Endometrial microvascular endothelial cells (primary cell): ENCODE measurements around the gene LOXL4. TPM values are rescaled to one million over a fixed set of nuclear protein-coding genes. Genes with fewer than 3 reads are reported as not detected.
"Not testable (repeated sequence)": the region's sequence is repeated elsewhere in the genome, so short reads cannot be mapped to it uniquely, and the experiment has no call there.

ENCODE experiments used
- in situ Hi-C: cut with HindIII; loops from 2 replicates; pipeline ENCODE4 v1.10.0; 2017; ENCODE audit warnings: low sequenced_read_pairs, low pct_unique_long_range_greater_than_20kb; ENCODE audit errors: inconsistent ontology term
- total RNA-seq: library from RNA; depleted of rRNA; stranded (reverse); fragments of >200 nt; gene quantifications from one replicate; pipeline ENCODE4 v1.2.3, GENCODE V29; 2015; ENCODE audit errors: inconsistent ontology term

The LOXL4 gene
- total RNA-seq, 1 donor from 2014 or later, result 4.3 TPM

DNA sequence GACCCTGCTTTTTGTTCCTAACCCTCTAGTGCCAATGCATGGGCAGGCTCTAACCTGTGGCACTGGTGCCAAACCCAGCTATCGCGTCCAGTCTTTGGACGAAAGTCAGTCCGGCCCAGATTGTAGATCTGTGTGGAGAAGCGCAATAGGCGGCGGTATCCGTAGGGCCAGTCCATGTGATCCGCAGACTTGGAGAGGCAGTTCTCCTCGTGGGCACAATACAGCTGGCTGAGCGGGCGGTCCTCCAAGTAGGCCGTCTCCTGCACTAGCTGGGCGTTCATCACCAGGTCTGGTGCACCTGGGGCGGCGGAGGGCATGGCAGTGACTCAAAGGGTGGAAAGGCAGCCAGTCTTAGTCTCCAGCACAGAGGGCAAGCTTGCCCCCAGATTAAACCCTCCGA lies 14.5 kb downstream of the LOXL4 start:
- in situ Hi-C loops, result no loop called here

DNA sequence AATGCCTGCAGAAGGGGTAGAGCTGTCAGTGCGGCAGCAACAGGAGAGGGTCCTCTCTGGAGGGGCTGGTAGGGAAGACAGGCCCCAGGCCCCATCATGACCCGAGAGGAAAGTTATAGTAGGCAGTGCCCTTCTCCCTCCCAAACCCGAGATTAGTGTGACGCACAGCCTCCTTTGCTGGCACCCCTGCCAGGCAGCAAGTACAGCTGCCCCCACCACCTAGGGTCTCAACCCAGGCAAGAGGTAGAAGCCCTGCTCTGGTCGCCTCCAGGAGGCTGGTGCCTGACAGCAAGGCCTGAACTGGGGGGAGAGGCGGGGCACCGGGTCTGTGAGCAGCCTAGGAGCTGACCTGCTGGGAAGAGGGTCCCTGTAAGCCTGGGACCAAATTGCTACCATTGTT lies 15.5 kb downstream of the LOXL4 start:
- in situ Hi-C loops, result no loop called here

DNA sequence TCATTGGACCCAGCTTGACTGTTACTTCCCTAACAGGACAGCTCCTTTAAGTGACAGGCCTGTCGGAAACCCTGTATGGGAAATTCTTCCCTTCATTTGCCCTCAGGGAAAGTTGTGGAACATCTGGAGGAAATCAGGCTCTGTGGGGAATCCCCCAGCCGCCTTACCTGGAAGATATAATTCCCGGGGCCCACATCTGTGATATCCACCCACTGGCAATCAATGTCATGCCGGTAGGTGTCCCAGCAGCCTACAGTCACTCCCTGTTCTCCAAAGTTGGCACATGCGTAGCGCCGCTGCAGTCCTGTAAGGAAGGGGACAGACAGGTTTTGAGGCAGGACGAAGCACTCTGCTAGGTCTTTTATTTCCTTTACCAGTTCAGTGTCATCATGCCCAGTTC lies 16.6 kb downstream of the LOXL4 start:
- in situ Hi-C loops, result no loop called here

DNA sequence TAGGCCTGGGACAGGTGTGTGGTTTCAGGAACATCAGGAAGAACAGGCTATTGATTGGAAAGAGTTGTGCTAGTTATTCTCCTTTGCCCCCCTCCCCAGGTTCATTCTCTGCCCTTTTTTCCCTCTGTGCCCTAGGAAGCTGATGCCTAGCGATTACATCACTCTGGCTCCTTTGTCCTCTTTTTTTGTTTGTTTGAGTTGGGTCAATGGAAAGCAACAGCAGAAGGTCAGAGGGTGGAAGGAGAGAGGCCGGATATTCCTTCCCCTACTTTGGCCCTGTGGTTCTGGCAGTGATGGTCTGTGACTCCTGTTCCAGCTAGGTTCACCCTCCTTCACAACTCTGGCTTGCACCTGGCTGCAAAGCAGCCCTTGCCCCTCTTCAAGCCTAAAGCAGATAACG lies 18.9 kb downstream of the LOXL4 start:
- in situ Hi-C loops, result no loop called here

DNA sequence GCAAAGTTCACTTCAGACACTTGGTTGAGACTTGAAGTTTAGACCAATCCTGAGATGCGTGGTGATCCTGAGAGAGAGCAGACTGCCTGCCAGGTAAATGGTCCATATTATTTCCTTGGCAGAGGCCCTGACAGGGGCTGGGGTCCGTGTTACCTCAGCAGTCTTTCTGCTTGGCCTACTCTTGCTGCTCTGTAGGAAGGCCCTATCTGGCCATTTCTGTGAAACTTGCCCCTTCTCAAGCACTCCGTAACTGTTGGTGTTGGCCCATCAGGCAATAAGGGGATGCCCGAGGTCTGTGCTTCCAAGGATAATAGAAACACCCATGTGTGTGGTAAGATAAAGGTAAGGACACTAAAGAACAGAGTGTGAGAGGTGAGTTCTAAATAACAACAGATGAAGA lies 20.0 kb downstream of the LOXL4 start:
- in situ Hi-C loops, result no loop called here

DNA sequence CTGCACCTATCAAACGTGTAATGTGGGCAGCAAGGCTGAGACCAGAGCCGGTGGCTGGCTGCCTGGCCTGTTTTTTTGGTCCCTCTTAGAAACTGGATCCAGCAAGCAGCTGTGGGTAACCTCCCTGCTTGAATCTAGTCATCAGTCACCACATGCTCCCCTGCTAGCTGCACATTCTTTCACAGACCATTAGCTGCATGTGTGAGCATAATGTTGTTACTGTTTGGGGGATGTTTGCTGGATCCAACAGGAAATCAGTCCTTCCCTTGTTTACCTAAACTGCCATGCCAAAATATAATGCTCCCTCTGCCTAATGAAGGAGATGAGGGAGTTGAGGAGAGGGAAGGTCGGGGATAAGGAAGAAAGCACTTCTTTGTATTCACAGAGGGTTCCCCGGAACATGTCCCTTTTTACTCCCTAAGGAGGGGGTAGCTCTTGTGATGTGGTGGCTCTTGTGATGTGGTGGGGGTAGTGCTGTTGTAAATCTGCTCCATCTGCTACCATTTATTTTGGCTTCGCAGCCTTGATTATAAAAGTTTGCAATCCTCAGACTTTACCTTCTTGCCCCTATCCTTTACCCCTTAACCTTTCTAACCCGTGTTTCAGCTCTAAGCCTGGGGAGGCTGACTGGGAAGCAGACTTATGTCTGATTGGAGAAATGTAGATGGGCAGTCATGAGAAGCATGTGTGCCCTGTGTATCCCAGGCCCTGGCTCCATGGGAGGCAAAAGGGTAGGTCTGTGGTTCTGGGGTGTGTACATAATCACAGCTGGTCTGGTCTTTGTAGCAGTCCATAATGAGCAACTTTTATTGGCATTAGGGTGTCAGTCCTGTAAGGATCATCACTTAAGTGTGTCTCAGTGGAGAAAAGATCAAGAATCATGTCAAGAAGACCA lies 20.8 kb downstream of the LOXL4 start:
- in situ Hi-C loops, result no loop called here

DNA sequence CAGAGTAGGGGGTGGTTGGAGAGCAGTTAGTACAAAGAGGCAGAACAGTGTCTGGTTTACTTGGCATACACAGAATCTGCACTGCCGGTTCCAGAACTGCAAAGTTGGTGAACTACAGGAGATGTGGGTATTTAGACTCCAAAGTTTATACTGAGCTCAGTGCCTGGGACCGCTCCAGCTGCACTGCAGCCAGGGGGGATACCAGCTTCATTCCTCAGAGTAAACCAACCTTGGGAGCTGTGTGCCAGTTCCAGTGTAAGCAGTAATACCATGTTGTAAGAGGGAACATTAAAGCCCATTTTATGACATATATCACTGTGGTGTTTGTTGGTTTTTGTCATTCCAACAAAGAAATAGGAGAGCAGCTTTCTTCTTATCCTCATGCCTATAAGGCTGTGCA lies 23.4 kb downstream of the LOXL4 start:
- in situ Hi-C loops, result no loop called here

DNA sequence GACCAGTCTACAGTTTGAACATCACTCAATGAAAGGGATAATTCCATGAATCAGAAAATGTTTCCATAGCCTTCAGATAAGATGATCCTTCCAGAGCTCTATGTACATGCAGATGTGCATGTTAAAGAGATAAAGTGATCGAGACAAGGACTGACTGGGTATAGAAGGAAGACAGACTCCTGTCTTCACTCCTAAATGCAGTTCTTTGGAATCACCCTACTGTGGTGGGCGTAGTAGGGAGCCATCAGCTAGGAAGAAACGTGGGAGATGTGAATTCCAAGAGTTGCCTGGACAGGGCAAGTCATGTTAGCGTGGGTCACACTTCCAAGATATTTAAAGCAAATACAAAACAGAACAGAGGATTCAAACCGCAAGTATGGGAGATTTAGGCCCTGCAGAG lies 23.9 kb downstream of the LOXL4 start:
- in situ Hi-C loops, result no loop called here

DNA sequence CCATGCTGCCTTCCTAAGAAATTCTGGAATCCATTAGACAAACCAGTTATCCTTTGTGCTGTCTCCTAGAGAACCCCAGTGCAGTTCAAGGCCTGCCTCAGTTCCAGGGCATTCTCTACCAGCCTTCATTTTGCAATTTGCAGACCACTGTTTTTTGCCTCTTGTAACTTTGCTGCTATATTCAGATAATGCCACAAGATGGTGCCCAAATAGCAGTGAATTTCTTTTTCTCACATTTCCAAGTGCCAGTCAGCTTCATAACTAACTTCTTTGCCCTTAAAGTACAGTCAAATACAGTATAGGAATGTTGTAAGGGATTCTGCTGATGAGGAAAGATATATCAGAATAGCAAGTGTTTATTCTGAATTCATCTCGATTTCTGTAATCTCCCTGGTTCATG lies 25.2 kb downstream of the LOXL4 start:
- in situ Hi-C loops, result no loop called here

DNA sequence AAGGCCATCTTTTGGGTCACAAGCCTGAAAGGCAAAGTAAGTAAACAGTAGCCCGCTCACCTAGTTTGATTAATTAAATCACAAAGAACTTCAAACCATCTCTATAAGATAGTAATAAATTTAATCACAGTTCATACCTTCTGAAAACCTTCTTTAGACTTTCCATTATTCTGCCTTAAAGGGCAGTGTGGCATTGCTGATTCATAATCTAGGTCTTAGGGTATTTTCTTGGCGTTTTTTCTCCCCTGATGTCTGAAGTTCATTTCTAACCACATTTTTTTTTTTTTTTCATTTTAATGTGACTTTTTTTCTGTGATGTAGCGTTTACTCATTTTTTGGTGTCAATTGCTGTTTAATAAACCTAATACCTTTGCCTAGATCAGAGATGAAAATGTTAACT lies 27.5 kb downstream of the LOXL4 start:
- in situ Hi-C loops, result no loop called here

DNA sequence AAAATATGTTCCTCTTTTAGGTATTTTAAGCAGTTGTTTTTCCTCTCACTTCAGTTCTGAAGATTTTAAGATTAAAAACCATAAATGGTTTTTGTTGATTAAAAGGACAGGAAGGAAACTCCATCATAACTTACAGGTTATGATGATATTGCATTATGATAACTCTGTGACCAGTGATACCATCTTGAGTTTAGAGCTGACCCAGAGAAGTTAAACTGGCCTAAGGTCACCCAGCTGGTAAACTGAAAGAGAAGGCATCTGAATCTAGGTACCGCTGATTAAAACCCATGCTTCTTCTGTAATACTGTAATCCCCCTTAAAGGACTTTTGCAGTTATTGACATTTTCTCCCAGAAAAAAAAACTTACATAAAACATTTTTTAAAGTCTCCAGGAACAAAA lies 29.6 kb downstream of the LOXL4 start:
- in situ Hi-C loops, result no loop called here

DNA sequence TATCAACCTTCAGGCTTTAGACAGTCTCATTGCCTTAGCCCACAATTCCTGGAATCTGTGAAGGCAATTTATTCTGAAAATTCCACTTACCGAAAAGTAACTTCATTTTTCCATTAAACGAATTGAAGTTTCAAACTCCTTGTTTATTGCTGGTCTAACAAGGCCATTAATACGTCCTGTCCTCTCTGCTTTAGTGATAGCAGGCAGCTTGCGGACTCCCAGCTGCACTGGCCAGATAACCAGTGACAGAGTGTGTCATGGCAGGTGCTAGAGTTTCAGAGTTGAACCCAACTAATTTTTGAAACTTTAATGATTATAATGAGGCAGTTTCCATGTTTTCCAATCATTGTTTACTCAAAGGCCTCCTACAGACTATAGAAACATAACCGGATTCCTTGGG lies 31.1 kb downstream of the LOXL4 start:
- in situ Hi-C loops, result no loop called here

DNA sequence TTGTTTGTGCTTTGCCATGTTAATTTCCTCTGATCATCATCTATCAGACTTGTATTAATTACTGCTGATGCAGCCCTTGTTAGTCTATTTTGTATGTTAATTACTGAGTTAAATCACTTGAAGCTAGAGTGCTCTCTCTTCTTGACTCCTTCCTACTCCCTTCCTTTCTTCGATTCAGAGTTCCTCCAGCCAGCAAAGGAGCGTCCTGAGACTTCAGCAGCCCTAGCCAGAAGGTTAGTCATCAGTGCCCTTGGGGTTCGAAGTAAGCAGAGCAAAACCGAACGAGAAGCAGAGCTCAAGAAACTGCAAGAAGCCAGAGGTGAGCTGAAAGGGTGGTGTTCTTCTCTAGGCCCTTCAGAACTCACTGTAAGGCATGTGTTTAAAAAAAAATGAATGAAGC lies 32.1 kb downstream of the LOXL4 start:
- in situ Hi-C loops, result no loop called here

DNA sequence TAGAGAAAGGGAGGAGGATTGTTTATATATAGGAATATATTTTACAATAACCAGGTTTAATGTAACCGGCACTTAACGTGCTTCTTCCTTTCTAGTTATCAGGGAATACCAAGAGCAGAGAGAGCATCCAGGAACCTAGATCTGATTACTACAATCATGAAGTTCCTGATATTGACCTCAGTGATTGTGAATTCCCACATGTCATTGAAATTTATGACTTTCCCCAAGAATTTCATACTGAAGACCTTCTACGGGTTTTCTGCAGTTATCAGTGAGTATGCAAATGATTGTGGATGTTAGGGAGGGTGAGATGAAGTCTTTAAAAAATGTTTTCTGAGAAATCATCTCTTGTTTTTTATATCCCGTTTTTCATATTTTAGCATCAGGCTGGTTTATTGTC lies 36.6 kb downstream of the LOXL4 start:
- in situ Hi-C loops, result no loop called here

DNA sequence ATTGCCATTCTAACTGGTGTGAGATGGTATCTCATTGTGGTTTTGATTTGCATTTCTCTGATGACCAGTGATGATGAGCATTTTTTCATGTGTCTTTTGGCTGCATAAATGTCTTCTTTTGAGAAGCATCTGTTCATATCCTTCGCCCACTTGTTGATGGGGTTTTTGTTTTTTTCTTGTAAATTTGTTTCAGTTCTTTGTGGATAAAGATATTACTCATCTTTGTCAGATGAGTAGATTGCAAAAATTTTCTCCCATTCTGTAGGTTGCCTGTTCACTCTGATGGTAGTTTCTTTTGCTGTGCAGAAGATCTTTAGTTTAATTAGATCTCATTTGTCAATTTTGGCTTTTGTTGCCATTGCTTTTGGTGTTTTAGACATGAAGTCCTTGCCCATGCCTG lies 39.7 kb downstream of the LOXL4 start:
- in situ Hi-C loops, result not testable (repeated sequence)

DNA sequence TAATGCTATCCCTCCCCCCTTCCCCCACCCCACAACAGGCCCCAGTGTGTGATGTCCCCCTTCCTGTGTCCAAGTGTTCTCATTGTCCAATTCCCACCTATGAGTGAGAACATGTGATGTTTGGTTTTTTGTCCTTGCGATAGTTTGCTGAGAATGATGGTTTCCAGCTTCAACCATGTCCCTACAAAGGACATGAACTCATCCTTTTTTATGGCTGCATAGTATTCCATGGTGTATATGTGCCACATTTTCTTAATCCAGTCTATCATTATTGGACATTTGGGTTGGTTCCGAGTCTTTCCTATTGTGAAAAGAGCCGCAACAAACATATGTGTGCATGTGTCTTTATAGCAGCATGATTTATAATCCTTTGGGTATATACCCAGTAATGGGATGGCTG lies 40.3 kb downstream of the LOXL4 start:
- in situ Hi-C loops, result not testable (repeated sequence)

DNA sequence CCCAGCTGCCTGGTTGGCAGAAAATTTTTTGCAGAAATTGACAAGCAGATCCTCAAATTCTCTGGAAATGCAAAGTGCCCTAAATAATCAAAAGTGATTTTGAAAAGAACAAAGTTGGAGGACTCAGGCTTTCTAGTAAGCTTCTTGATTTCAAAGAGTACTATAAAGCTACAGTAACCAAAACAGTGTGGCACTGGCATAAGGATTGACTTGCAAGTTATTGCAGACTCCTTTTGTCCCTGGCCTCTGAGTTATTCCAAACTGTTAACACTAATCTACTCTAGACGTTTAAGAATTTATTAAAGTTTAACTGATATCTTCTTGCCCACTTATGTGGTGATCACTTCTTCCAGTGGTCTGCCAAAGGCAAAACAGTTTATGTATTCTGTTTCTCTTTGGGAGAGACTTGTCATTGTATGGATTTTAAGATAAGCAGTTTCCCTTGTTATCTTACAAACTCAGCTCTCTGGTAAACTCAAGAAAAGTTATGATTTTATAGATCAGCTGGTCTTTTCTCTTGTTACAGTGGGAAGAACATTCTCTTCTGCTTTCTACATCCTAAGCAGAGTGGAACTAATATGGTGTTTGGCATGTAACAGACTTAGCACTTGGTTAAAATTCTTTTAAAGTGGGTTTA lies 41.4 kb downstream of the LOXL4 start:
- in situ Hi-C loops, result no loop called here

DNA sequence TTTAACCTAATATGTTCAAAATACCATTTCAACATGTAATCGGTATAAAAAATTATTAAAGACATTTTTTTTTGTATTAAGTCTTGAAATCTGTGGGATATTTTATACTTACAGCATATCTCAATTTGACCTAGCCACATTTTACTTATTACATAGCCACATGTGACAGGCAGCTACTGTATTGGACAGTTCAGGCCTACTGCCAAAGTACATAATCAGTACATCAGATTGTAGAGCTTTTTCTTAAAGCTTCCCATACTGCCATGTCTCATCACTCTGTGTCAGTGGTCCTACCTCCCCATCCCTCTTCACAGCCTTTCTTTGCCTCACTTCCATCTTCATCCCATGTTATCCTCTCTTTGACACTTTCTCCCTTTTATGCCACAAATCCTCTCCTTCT lies 43.0 kb downstream of the LOXL4 start:
- in situ Hi-C loops, result no loop called here

DNA sequence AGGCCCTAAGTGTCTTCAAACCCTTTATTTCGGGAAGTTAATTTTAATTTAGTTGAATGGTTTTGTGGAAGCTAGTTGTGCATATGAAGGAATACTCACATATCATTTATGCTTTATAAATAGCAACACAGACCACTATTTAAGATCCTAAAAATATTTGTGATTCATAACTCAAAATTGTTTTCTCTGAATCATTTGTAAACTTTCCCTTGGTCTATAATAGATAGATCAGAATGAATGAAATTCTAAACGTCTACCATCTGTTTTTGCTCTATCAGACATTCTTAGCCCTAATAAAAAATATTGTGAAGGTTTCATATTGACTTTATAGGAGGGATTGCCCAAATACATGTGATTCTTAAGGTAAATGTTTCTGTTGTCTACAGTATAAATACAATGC lies 43.5 kb downstream of the LOXL4 start:
- in situ Hi-C loops, result no loop called here

DNA sequence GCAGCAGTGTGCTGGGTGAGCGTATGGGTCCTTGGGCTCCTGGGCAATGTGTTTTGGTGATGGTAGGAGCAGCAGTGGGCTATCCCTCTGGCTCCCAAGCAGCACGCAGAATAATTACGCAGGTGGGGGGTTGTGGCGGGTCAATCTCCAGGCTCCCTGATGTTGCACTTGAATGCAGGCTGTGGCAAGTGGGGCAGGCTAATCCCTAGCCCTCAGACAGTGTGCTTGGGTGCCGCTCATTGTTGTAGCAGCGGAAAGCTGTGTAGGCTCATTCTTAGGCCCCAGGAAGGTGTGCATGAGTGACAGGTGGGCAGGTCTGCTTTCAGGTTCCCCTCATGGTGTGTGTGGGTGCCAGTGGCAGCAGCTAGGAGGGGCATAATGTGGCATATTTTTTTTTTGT lies 44.1 kb downstream of the LOXL4 start:
- in situ Hi-C loops, result no loop called here

DNA sequence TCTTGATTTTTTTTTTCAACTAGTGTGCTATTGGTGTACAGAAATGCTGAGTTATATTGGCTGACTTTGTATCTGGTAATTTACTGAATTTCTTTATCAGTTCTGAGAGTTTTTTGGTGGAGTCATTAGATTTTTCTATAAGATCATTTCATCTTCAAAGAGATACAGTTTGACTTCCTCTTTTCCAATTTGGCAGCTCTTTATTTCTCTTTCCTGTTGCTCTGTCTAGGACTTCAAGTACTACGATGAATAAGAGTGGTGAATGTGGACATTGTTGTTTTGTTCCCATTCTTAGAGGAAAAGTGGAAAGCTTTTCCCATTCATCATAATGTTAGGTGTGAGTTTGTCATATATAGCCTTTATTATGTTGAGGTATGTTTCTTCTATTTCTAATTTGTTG lies 50.2 kb downstream of the LOXL4 start:
- in situ Hi-C loops, result no loop called here
